ENCODE measurements around the gene FKBP15. TPM values are rescaled to one million over a fixed set of nuclear protein-coding genes. Genes with fewer than 3 reads are reported as not detected.

The FKBP15 gene
- total RNA-seq, 1 donor from 2014 or later, result 84.6 TPM

DNA sequence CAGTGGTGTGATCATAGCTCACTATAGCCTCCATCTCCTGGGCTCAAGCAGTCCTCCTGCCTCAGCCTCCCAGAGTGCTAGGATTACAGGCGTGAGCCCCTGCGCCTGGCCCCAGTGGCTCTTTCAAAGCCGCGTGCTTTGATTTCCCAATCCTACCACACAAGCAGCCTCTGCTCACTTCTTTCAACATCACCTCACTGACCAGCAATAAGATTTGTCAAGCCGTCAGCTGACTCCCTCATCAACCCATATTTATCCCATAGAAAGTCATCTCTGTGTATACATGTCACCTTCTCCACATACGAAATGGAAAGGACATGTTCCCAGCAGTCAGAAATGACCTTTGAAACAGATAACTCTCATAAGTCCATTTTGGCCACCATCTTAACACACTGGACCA is 44.3 kb downstream of the FKBP15 start:
- intact Hi-C loops (cut with DNase I), result no loop called here

DNA sequence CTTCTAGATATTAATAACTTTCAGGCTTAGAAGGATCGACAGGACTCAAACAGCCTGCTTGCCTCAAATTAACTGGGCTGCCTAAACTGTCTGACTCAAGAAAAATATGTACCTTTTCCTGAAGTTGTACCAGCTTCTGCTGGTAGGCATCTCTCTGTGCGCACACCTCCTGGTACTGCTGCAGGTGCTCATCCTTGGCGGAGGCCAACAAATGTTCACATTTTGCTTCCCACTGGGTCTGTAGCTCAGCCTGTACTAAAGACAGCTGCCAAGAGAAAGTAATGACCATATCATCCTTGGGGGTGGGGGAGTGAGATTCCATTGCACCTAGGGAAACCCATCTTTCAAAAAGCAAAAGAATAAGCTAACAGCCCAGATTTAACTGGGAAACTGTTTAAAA is 47.7 kb downstream of the FKBP15 start:
- intact Hi-C loops (cut with DNase I), result no loop called here
- TF ChIP-seq, protein P1, sequence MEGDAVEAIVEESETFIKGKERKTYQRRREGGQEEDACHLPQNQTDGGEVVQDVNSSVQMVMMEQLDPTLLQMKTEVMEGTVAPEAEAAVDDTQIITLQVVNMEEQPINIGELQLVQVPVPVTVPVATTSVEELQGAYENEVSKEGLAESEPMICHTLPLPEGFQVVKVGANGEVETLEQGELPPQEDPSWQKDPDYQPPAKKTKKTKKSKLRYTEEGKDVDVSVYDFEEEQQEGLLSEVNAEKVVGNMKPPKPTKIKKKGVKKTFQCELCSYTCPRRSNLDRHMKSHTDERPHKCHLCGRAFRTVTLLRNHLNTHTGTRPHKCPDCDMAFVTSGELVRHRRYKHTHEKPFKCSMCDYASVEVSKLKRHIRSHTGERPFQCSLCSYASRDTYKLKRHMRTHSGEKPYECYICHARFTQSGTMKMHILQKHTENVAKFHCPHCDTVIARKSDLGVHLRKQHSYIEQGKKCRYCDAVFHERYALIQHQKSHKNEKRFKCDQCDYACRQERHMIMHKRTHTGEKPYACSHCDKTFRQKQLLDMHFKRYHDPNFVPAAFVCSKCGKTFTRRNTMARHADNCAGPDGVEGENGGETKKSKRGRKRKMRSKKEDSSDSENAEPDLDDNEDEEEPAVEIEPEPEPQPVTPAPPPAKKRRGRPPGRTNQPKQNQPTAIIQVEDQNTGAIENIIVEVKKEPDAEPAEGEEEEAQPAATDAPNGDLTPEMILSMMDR (IDR thresholded peaks at IDR 0.05), result no peak

More for the DNA sequence above, 44.3 kb downstream of the FKBP15 start:
- ATAC-seq (peak; percentile 40 to 63), DNase-seq (no peak)
- Histone ChIP-seq H3K9me3 (no peaks in the 10 kb centered on the region), H3K4me3 (no peak overlapping the region), H3K4me1 (no peaks in the 10 kb centered on the region), H3K27ac (no peak overlapping the region), H3K36me3 (peaks cover 95% of the 10 kb centered on the region), H3K27me3 (ENCODE audit: low read depth) (no peaks in the 10 kb centered on the region)
- TF ChIP-seq, protein P1 (IDR thresholded peaks at IDR 0.05), result no peak

DNA sequence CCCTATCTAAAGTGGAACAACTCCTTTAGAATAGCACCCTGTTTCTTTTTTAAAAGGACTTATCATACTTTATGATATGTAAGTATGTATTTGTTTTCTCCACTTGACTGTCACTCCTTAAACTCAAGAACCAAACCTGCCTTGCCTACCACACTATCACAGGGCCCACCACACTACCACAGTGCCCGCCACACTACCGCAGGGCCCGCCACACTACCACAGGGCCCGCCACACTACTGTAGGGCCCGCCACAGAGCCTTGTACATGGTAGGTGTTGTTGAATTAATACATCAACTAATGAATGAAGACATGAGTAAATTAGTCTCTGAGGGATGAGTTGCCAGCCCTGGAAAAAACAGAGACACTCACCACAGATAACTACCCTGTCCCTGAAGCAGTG is 52.3 kb downstream of the FKBP15 start:
- H3K27me3 ChIP-seq (ENCODE audit: low read depth), result no peaks in the 10 kb centered on the region
- no peak overlapping the region for H3K4me3 ChIP-seq
- no peak overlapping the region for H3K27ac ChIP-seq
- H3K36me3 ChIP-seq, result peaks cover 100% of the 10 kb centered on the region
- no peak for ATAC-seq
- no peak for DNase-seq
- no peaks in the 10 kb centered on the region for H3K9me3 ChIP-seq
- intact Hi-C loops (cut with DNase I), result no loop called here
- TF ChIP-seq, protein P1 (IDR thresholded peaks at IDR 0.05), result no peak
- H3K4me1 ChIP-seq, result peaks cover 5% of the 10 kb centered on the region

More for the DNA sequence above, 47.7 kb downstream of the FKBP15 start:
- Histone ChIP-seq H3K9me3 (no peaks in the 10 kb centered on the region), H3K4me3 (no peak overlapping the region), H3K27ac (no peak overlapping the region), H3K4me1 (no peaks in the 10 kb centered on the region), H3K27me3 (ENCODE audit: low read depth) (no peaks in the 10 kb centered on the region), H3K36me3 (peaks cover 97% of the 10 kb centered on the region)
- ATAC-seq, result no peak
- DNase-seq, result no peak

- Histone ChIP-seq H3K36me3 (peaks cover 100% of the 10 kb centered on the region), H3K9me3 (no peaks in the 10 kb centered on the region), H3K27ac (no peak overlapping the region), H3K4me3 (no peak overlapping the region), H3K27me3 (ENCODE audit: low read depth) (no peaks in the 10 kb centered on the region), H3K4me1 (peaks cover 5% of the 10 kb centered on the region)
- no peak for ATAC-seq
- TF ChIP-seq, protein P1 (IDR thresholded peaks at IDR 0.05), result no peak
- no peak for DNase-seq
- intact Hi-C loops (cut with DNase I), result no loop called here
These were observed 55.0 kb downstream of the FKBP15 start for GRCh38 chr9:113166039-113166438.

GRCh38 chr9:113164536-113165300 is 56.4 kb downstream of the FKBP15 start:
- Histone ChIP-seq H3K4me1 (peaks cover 5% of the 10 kb centered on the region), H3K4me3 (no peak overlapping the region), H3K27ac (no peak overlapping the region), H3K27me3 (ENCODE audit: low read depth) (no peaks in the 10 kb centered on the region), H3K9me3 (no peaks in the 10 kb centered on the region), H3K36me3 (peaks cover 100% of the 10 kb centered on the region)
- ATAC-seq, result no peak
- TF ChIP-seq, protein P1 (IDR thresholded peaks at IDR 0.05), result no peak
- DNase-seq, result no peak
- intact Hi-C loops (cut with DNase I), result no loop called here

Measured in lower lobe of right lung (tissue), 2 donors.